ENCODE measurements around the gene AGPS.
A peak's percentile ranks its signal among the peaks of the same experiment; 100 is the strongest.
"Not testable (repeated sequence)": the region's sequence is repeated elsewhere in the genome, so short reads cannot be mapped to it uniquely, and the experiment has no call there.

AGPS gene

GRCh38 chr2:177483531-177483930 lies 91.0 kb downstream of the AGPS start:
- Histone ChIP-seq H3K9ac (ENCODE audit: low read length) (no peak overlapping the region), H2AFZ (ENCODE audit: low read depth, low read length) (no peak overlapping the region), H4K20me1 (ENCODE audit: insufficient read depth, low read length) (no peaks in the 10 kb centered on the region), H3K27ac (ENCODE audit: low read length) (no peak overlapping the region), H3K79me2 (ENCODE audit: low read length) (no peaks in the 10 kb centered on the region), H3K4me3 (ENCODE audit: low read length) (no peak overlapping the region), H3K4me1 (ENCODE audit: low read length) (no peaks in the 10 kb centered on the region), H3K4me2 (ENCODE audit: low read length) (no peak overlapping the region), H3K27me3 (ENCODE audit: low read depth, low read length) (no peaks in the 10 kb centered on the region), H3K36me3 (replicated peaks; ENCODE audit: low read depth, low read length) (peaks cover 6% of the 10 kb centered on the region), H3K9me3 (ENCODE audit: insufficient read depth, low read length) (no peaks in the 10 kb centered on the region)
- no peak for TF ChIP-seq EZH2phosphoT487 (IDR thresholded peaks at IDR 0.05; ENCODE audit: low read depth)
- TF ChIP-seq CTCF (IDR thresholded peaks at IDR 0.05; ENCODE audit: low read depth, low read length): no peak

GRCh38 chr2:177484180-177484795 lies 91.7 kb downstream of the AGPS start:
- H3K36me3 ChIP-seq (replicated peaks; ENCODE audit: low read depth, low read length): no peaks in the 10 kb centered on the region
- H3K4me3 ChIP-seq (ENCODE audit: low read length): no peak overlapping the region
- no peak overlapping the region for H3K27ac ChIP-seq (ENCODE audit: low read length)
- H3K27me3 ChIP-seq (ENCODE audit: low read depth, low read length): no peaks in the 10 kb centered on the region
- TF ChIP-seq CTCF (IDR thresholded peaks at IDR 0.05; ENCODE audit: low read depth, low read length): no peak
- TF ChIP-seq EZH2phosphoT487 (IDR thresholded peaks at IDR 0.05; ENCODE audit: low read depth): no peak
- no peak overlapping the region for H2AFZ ChIP-seq (ENCODE audit: low read depth, low read length)
- H3K79me2 ChIP-seq (ENCODE audit: low read length): no peaks in the 10 kb centered on the region
- no peaks in the 10 kb centered on the region for H3K4me1 ChIP-seq (ENCODE audit: low read length)
- H3K9ac ChIP-seq (ENCODE audit: low read length): no peak overlapping the region
- H3K9me3 ChIP-seq (ENCODE audit: insufficient read depth, low read length): no peaks in the 10 kb centered on the region
- no peaks in the 10 kb centered on the region for H4K20me1 ChIP-seq (ENCODE audit: insufficient read depth, low read length)
- H3K4me2 ChIP-seq (ENCODE audit: low read length): no peak overlapping the region

GRCh38 chr2:177485657-177486056 lies 93.1 kb downstream of the AGPS start:
- H3K9me3 ChIP-seq (ENCODE audit: insufficient read depth, low read length); H3K4me2 ChIP-seq (ENCODE audit: low read length); H2AFZ ChIP-seq (ENCODE audit: low read depth, low read length); H3K4me3 ChIP-seq (ENCODE audit: low read length); H3K27ac ChIP-seq (ENCODE audit: low read length); H3K27me3 ChIP-seq (ENCODE audit: low read depth, low read length); H3K79me2 ChIP-seq (ENCODE audit: low read length); H3K36me3 ChIP-seq (replicated peaks; ENCODE audit: low read depth, low read length); H3K4me1 ChIP-seq (ENCODE audit: low read length); H4K20me1 ChIP-seq (ENCODE audit: insufficient read depth, low read length); H3K9ac ChIP-seq (ENCODE audit: low read length): not testable (repeated sequence)

GRCh38 chr2:177489719-177490301 lies 97.2 kb downstream of the AGPS start:
- H3K27ac ChIP-seq (ENCODE audit: low read length): no peak overlapping the region
- TF ChIP-seq EZH2phosphoT487 (IDR thresholded peaks at IDR 0.05; ENCODE audit: low read depth) (no peak), CTCF (IDR thresholded peaks at IDR 0.05; ENCODE audit: low read depth, low read length) (peak; percentile 85)

More at GRCh38 chr2:177489719-177490301, 97.2 kb downstream of the AGPS start:
- Histone ChIP-seq H3K4me1 (ENCODE audit: low read length) (0 out of 2 replicates have a peak, but pooled peaks cover 2% of the 10 kb centered on the region), H3K79me2 (ENCODE audit: low read length) (no peaks in the 10 kb centered on the region), H3K36me3 (replicated peaks; ENCODE audit: low read depth, low read length) (no peaks in the 10 kb centered on the region), H3K27me3 (ENCODE audit: low read depth, low read length) (no peaks in the 10 kb centered on the region), H3K9ac (ENCODE audit: low read length) (no peak overlapping the region), H3K4me2 (ENCODE audit: low read length) (no peak overlapping the region), H4K20me1 (ENCODE audit: insufficient read depth, low read length) (no peaks in the 10 kb centered on the region), H3K9me3 (ENCODE audit: insufficient read depth, low read length) (no peaks in the 10 kb centered on the region), H2AFZ (ENCODE audit: low read depth, low read length) (no peak overlapping the region), H3K4me3 (ENCODE audit: low read length) (no peak overlapping the region)

Data from OCI-LY3 (cell line).